Skeletal muscle satellite cell (primary cell): ENCODE measurements around the gene GNAO1.

Experiments
- H3K27me3 ChIP-seq: 2 replicates; pipeline ENCODE4 v1.7.0; 2013; ENCODE audit warnings: low read length; ENCODE audit not compliant: control insufficient read depth, insufficient read depth
- H3K36me3 ChIP-seq: 2 replicates; pipeline ENCODE4 v1.7.0; 2013; ENCODE audit warnings: mild to moderate bottlenecking, control low read depth, low read length; ENCODE audit not compliant: insufficient read depth
- H3K4me1 ChIP-seq: 2 replicates; pipeline ENCODE4 v1.7.0; 2013; ENCODE audit warnings: low read length; ENCODE audit not compliant: control insufficient read depth, insufficient read depth
- H3K4me2 ChIP-seq: 2 replicates; pipeline ENCODE4 v1.7.0; 2013; ENCODE audit warnings: mild to moderate bottlenecking, low read length
- H3K4me3 ChIP-seq: 2 replicates; pipeline ENCODE4 v1.7.0; 2013; ENCODE audit warnings: low read length
- H3K9ac ChIP-seq: 2 replicates; pipeline ENCODE4 v1.7.0; 2013; ENCODE audit warnings: mild to moderate bottlenecking, low read depth, low read length, moderate library complexity
- H3K9me3 ChIP-seq: replicated peaks from 2 replicates; pipeline ENCODE4 v1.7.0; 2013; ENCODE audit warnings: mild to moderate bottlenecking, control low read depth, low read length

The GNAO1 gene

DNA sequence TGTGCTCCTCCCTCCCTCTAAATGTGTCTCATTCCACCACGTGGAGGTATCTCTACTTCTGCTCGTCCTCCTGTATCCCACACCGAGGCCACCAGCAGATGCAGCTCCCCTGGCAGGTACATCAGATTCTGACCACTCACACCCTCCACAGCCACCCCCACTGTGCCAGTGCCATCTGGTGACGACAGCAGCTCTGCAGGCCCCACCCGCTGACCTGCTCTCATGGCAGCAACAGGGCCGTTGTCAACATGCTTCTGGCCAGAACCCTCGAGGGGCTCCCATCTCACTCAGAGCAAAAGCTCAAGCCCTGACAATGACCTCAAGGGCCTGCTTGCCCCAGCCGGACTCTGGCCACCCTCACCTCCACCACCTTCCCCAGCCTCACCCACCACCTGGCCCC lies 140.6 kb downstream of the GNAO1 start:
- no peaks in the 10 kb centered on the region for H3K9me3 ChIP-seq
- H3K4me1 ChIP-seq, result peaks cover 3% of the 10 kb centered on the region
- H3K4me3 ChIP-seq, result no peak overlapping the region
- H3K9ac ChIP-seq, result no peak overlapping the region
- H3K4me2 ChIP-seq, result no peak overlapping the region
- peaks cover 9% of the 10 kb centered on the region for H3K27me3 ChIP-seq
- no peaks in the 10 kb centered on the region for H3K36me3 ChIP-seq

DNA sequence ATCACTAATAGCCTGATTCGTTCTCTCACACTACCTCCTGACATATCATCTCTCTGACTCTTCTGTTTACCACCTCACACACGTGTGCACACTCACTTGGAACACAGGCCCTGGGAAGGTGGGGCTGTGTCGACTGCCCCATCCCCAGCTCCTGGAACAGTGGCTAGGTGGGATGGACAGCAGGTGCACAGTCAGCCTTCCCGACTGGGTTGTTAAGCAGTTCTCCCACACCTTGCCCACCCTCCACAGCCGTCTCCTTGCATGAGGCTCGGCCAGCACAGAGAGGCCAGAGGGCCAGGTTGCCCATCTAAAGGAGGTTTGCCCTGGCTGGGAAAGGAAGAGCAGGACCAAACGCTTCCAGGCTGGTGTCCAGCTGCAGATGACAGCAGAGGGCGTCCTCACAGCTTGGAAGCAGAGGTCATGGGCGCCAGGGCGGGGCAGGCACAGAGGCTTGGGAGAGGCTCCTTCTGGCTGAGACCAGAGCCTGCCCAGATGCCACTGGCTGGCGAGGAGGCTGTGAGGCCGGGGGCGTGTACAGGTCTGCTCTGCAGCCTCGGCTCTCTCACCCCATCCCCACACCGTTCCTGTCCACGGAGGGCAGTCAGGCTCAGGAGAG lies 141.3 kb downstream of the GNAO1 start:
- H3K9ac ChIP-seq, result no peak overlapping the region
- H3K4me2 ChIP-seq, result peak overlapping the region; percentile 71

DNA sequence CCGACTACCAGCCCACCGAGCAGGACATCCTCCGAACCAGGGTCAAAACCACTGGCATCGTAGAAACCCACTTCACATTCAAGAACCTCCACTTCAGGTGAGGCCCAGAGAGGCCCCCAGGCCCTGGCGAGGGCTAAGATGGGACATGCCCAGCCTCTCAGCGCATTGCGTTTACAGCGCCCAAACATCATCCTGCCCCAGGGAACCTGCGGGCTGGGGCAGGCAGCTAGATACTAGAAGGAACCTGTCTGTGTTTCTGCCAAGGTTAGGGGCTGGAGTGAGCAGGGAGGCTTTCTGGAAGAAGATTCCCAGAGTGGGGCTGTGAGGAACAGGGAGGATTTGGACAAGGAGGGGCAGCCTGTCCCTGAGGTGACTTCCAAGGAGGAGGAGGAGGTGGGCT lies 143.5 kb downstream of the GNAO1 start:
- Histone ChIP-seq H3K9ac (no peak overlapping the region), H3K9me3 (no peaks in the 10 kb centered on the region), H3K4me2 (no peak overlapping the region), H3K27me3 (no peaks in the 10 kb centered on the region), H3K36me3 (no peaks in the 10 kb centered on the region), H3K4me1 (peaks cover 3% of the 10 kb centered on the region), H3K4me3 (no peak overlapping the region)

More for the DNA sequence above, 141.3 kb downstream of the GNAO1 start:
- peaks cover 9% of the 10 kb centered on the region for H3K27me3 ChIP-seq
- no peaks in the 10 kb centered on the region for H3K9me3 ChIP-seq
- H3K36me3 ChIP-seq, result no peaks in the 10 kb centered on the region
- peaks cover 3% of the 10 kb centered on the region for H3K4me1 ChIP-seq
- H3K4me3 ChIP-seq, result peak overlapping the region; percentile 43

DNA sequence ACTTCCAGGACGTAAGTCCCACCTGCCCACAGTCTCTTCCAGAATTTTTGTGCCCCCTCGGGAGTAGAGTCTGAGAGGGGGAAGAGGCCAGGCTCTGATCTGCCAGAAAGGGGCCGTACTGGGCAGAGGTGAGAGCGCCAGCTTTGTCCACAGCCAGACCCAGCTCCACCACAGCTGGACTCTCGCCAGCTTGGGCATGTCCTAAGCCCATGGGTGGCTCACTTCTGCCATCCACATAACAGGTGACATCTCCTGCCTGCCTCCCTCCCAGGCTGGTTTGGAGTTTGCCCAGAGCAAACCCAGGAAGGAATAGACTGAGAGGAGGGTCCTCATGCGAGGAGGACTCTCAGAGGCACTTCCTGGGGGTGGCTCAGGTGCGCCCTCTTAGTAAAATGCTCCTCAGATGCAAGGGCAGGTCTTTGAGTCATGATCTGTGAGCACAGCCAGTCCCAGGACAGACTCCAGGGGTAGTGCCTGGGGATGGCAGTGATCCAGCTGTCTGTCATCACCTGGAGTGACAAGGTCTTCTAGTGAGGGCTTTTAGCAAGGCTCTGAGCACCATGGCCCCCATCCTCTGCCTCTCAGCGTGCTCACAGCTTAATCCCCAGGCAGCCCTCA lies 144.9 kb downstream of the GNAO1 start:
- H3K9ac ChIP-seq, result no peak overlapping the region
- no peak overlapping the region for H3K4me3 ChIP-seq
- peaks cover 3% of the 10 kb centered on the region for H3K4me1 ChIP-seq

DNA sequence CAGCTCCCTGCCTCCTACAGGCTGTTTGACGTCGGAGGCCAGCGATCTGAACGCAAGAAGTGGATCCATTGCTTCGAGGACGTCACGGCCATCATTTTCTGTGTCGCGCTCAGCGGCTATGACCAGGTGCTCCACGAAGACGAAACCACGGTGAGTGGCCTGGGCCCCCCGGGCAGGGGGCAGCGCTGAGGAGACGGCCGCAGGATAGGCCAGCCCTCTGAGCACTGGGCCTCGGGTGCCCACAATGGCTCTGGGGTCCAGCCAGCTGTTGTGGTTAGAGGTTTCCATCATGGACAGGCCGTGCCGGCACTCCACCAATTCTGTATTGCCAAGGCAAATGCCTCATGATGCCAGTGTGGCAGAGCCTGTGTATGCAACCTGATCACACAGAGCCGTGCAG lies 145.4 kb downstream of the GNAO1 start:
- no peak overlapping the region for H3K4me2 ChIP-seq
- H3K9ac ChIP-seq, result no peak overlapping the region
- H3K4me1 ChIP-seq, result peaks cover 3% of the 10 kb centered on the region
- no peaks in the 10 kb centered on the region for H3K9me3 ChIP-seq
- H3K36me3 ChIP-seq, result no peaks in the 10 kb centered on the region
- no peaks in the 10 kb centered on the region for H3K27me3 ChIP-seq
- H3K4me3 ChIP-seq, result no peak overlapping the region

More for the DNA sequence above, 144.9 kb downstream of the GNAO1 start:
- Histone ChIP-seq H3K4me2 (no peak overlapping the region), H3K9me3 (no peaks in the 10 kb centered on the region), H3K36me3 (no peaks in the 10 kb centered on the region), H3K27me3 (no peaks in the 10 kb centered on the region)

DNA sequence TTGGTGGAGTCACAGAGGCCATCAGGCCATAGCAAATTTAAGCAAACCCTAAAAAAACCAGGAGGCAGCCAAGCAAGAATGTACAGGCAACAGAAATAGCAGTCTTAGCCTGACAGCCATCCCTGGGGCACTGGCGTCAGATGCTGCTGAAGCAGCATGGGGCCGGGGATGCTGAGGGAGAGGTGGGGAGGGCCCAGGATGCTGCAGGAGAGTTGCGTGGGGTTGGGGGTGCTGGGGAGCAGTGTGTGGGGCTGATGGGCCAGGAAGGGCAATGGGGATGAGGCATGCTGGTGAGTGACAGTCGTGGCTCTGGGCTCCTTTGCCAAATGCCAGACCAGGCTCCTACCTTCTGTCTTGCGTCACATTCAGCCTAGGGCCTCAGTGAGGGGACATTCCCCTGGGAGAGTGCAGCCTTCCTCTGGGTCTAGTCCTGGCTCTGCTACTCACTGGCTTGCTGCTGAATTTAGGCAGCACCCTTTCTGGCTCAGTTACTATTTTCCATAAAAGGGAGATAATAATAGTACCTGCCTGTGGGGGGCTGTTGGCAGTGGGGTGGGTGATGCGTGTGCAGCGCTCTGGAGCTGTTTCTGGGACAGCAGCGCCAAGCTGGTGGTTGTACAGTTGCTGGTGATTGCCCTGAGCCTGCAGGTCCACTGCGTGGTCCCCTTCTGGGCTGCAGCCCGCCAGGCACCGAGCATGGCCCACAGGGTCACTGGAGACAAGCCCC lies 146.0 kb downstream of the GNAO1 start:
- H3K4me3 ChIP-seq, result no peak overlapping the region
- no peaks in the 10 kb centered on the region for H3K9me3 ChIP-seq
- H3K36me3 ChIP-seq, result no peaks in the 10 kb centered on the region
- H3K9ac ChIP-seq, result no peak overlapping the region
- H3K4me1 ChIP-seq, result peaks cover 3% of the 10 kb centered on the region
- H3K27me3 ChIP-seq, result no peaks in the 10 kb centered on the region
- H3K4me2 ChIP-seq, result no peak overlapping the region

DNA sequence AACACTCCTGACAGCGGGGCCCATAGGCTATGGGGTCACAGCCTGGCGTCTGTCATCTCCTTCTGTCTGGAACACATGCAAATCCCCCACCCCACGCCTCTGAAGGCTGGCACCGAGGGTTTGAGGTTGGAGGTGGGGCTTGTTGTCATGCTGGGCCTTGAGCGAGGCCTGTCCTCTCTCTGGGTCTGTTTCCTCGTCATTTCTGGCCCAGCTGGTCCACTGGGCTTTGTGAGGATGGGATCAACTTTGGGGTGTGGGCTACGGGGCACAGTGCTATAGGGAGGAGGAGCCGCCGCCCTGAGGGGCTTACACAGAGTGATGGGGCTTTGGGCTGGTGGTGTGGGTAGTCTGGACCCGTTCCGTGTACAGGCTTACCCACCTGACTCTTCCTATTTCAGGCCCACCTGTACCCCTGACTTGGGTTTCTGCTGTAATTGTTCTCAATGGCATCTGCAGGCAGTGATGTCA lies 146.6 kb downstream of the GNAO1 start:
- Histone ChIP-seq H3K36me3 (no peaks in the 10 kb centered on the region), H3K4me3 (no peak overlapping the region), H3K9me3 (no peaks in the 10 kb centered on the region), H3K4me1 (peaks cover under 1% of the 10 kb centered on the region), H3K27me3 (no peaks in the 10 kb centered on the region), H3K4me2 (no peak overlapping the region), H3K9ac (no peak overlapping the region)

DNA sequence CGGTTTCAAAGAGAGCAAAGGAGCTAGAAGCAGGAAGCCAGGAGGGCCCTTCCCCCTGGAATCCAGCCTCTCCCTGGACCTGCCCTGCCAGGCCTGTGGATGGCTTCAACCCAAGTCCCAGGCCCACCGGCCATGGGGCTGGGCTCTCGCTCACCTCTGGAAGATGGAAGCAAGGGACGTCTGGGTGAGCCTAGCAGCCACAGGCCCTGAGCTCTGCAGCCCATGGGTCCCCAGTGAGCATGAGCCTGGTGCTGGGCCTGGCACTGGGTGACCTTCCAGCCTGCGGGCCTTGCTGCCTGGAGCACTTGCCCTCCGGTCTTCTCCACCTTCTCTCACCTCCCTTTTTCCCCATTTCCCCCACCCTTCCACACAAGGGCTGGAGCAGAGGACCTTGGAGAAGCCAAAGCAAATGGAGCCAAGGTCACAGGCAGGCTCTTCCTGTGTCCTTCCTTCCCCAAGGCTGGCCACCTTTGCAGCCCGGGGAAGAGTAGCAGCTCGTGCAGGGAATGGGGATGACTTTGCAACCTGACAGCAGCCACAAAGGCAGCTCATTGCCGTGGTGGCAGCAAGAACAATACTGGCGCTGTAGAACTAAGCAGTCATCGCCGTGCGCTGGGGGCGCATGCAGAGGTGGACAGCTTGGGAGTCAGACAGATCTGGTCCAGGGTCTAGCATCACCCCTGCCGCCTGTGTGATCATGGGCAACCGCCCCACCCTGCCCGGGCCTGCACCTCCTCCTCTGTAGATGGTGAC lies 147.5 kb downstream of the GNAO1 start:
- H3K9ac ChIP-seq, result no peak overlapping the region
- H3K4me1 ChIP-seq, result no peaks in the 10 kb centered on the region
- no peaks in the 10 kb centered on the region for H3K27me3 ChIP-seq
- H3K36me3 ChIP-seq, result no peaks in the 10 kb centered on the region
- H3K4me2 ChIP-seq, result no peak overlapping the region
- H3K9me3 ChIP-seq, result no peaks in the 10 kb centered on the region
- no peak overlapping the region for H3K4me3 ChIP-seq

DNA sequence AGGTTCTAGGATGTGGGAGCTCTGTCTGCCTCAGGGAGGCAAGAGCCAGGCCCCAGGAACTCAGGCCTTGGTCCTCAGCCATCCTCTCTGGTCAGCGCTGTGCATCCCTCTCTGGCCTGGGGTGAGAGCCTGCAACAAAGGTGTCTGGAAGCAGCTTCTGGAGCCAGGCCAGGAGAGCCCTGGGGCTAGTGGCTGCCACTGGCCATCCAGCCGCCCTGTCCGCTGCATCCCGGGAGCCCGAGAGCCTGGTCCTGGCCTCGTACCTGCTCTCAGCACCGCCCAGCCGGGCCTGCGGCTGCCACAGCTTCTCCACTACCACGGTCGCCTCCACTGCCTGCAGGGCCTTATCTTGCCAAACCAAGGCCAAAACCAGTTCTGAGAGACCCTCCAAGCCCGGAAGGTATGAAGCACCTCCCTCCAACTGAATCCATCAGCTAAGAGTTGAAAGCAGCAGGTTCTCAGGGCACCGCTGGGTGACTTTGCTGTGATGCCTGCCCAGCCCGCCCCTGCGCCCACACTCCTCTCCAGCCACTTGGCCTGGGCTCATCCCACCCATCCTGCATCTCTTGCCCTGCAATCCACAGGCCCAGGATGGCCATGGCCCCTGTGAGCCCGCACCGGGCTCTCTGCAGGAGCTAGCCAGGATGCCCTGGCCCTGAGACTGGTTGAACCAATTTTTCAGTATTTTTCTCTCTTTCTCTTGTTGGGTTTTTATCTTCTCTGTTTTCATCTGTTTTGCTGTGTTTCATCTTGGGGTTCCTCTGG lies 148.3 kb downstream of the GNAO1 start:
- Histone ChIP-seq H3K9ac (no peak overlapping the region), H3K27me3 (no peaks in the 10 kb centered on the region), H3K4me1 (no peaks in the 10 kb centered on the region), H3K36me3 (no peaks in the 10 kb centered on the region), H3K4me3 (no peak overlapping the region), H3K4me2 (no peak overlapping the region), H3K9me3 (no peaks in the 10 kb centered on the region)

DNA sequence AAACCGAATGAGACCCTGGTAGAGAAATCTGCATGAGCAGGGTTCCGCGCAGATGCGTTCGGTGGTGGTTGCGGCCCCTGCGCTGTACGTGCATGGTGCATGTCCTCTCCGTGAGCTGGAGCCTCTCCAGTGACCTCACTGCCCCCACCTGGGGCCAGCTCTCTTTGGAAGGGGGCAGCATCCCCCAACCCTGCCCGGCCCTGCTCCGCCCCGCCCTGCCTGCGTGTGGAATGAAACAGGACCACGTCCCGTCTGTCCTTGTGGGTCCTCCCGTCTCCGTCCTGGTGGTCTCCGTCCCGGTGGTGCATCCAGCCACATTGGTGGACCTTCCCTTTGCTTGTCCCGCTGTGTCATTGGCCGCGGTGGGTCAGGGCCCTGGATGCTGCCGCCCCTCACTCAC lies 149.1 kb downstream of the GNAO1 start:
- Histone ChIP-seq H3K4me1 (no peaks in the 10 kb centered on the region), H3K9me3 (no peaks in the 10 kb centered on the region), H3K27me3 (no peaks in the 10 kb centered on the region), H3K36me3 (no peaks in the 10 kb centered on the region), H3K4me3 (no peak overlapping the region), H3K4me2 (no peak overlapping the region), H3K9ac (no peak overlapping the region)
